Esophagus muscularis mucosa (tissue), 4 donors: ENCODE data around the gene ATP2B2.

Experiments used
- CTCF ChIP-seq, 3 experiments: fragments of 200-600 bp in 2 of 3; fragments of 450-650 bp in 1 of 3; sonication (generic) in 2 of 3; IDR thresholded peaks; one replicate each; pipeline ENCODE4 v1.5.1; 2017 to 2019; ENCODE audit warnings: antibody characterized with exemption in 3 of 3, mild to moderate bottlenecking in 2 of 3, moderate library complexity in 1 of 3
- EP300 ChIP-seq: sonication (generic); formaldehyde crosslinking; IDR thresholded peaks from one replicate; pipeline ENCODE4 v1.6.1; 2017; ENCODE audit warnings: antibody characterized with exemption
- POLR2A ChIP-seq: fragments of 450-650 bp; IDR thresholded peaks from one replicate; pipeline ENCODE4 v1.6.1; 2017; ENCODE audit warnings: antibody characterized with exemption, moderate library complexity, mild to moderate bottlenecking, low read depth
- POLR2AphosphoS5 ChIP-seq, 2 donors: sonication (generic); formaldehyde crosslinking; IDR thresholded peaks; one replicate each; pipeline ENCODE4 v1.6.1; 2017; ENCODE audit warnings: antibody characterized with exemption in 2 of 2

GRCh38 chr3:10398341-10398740, 107.0 kb downstream of the ATP2B2 start:
- TF ChIP-seq POLR2A = no peak
- no peak for TF ChIP-seq POLR2AphosphoS5 (IDR thresholded peaks at IDR 0.05)
- TF ChIP-seq CTCF (IDR thresholded peaks at IDR 0.05) = no peak
- no peak for TF ChIP-seq EP300
